ENCODE data around the gene POMT2.

Gene POMT2

GRCh38 chr14:77278461-77279230 is 42.0 kb downstream of the POMT2 start:
- H3K4me3 ChIP-seq (ENCODE audit: low read depth, low read length): no peak overlapping the region
- DNase-seq (ENCODE audit: low read depth): no peak
- no peak for TF ChIP-seq CTCF (IDR thresholded peaks at IDR 0.05; ENCODE audit: control insufficient read depth, extremely low read depth, insufficient read depth)

- TF ChIP-seq CTCF (IDR thresholded peaks at IDR 0.05; ENCODE audit: control insufficient read depth, extremely low read depth, insufficient read depth): no peak
- DNase-seq (ENCODE audit: low read depth): no peak
- H3K4me3 ChIP-seq (ENCODE audit: low read depth, low read length): no peak overlapping the region
Observed at GRCh38 chr14:77276959-77277358, 43.7 kb downstream of the POMT2 start.

- no peak overlapping the region for H3K4me3 ChIP-seq (ENCODE audit: low read depth, low read length)
- no peak for TF ChIP-seq CTCF (IDR thresholded peaks at IDR 0.05; ENCODE audit: control insufficient read depth, extremely low read depth, insufficient read depth)
- DNase-seq (ENCODE audit: low read depth): no peak
Observed at GRCh38 chr14:77276295-77276935, 44.3 kb downstream of the POMT2 start.

GRCh38 chr14:77275601-77276017 is 45.1 kb downstream of the POMT2 start:
- no peak for DNase-seq (ENCODE audit: low read depth)
- no peak overlapping the region for H3K4me3 ChIP-seq (ENCODE audit: low read depth, low read length)
- no peak for TF ChIP-seq CTCF (IDR thresholded peaks at IDR 0.05; ENCODE audit: control insufficient read depth, extremely low read depth, insufficient read depth)

GRCh38 chr14:77275041-77275580 is 45.6 kb downstream of the POMT2 start:
- no peak overlapping the region for H3K4me3 ChIP-seq (ENCODE audit: low read depth, low read length)
- no peak for DNase-seq (ENCODE audit: low read depth)
- TF ChIP-seq CTCF (IDR thresholded peaks at IDR 0.05; ENCODE audit: control insufficient read depth, extremely low read depth, insufficient read depth): no peak

GRCh38 chr14:77273796-77274195 is 46.9 kb downstream of the POMT2 start:
- no peak for DNase-seq (ENCODE audit: low read depth)
- TF ChIP-seq CTCF (IDR thresholded peaks at IDR 0.05; ENCODE audit: control insufficient read depth, extremely low read depth, insufficient read depth): no peak
- no peak overlapping the region for H3K4me3 ChIP-seq (ENCODE audit: low read depth, low read length)

All from LNCaP clone FGC (cell line).